ENCODE data around the gene RPUSD1.

RPUSD1 gene

DNA sequence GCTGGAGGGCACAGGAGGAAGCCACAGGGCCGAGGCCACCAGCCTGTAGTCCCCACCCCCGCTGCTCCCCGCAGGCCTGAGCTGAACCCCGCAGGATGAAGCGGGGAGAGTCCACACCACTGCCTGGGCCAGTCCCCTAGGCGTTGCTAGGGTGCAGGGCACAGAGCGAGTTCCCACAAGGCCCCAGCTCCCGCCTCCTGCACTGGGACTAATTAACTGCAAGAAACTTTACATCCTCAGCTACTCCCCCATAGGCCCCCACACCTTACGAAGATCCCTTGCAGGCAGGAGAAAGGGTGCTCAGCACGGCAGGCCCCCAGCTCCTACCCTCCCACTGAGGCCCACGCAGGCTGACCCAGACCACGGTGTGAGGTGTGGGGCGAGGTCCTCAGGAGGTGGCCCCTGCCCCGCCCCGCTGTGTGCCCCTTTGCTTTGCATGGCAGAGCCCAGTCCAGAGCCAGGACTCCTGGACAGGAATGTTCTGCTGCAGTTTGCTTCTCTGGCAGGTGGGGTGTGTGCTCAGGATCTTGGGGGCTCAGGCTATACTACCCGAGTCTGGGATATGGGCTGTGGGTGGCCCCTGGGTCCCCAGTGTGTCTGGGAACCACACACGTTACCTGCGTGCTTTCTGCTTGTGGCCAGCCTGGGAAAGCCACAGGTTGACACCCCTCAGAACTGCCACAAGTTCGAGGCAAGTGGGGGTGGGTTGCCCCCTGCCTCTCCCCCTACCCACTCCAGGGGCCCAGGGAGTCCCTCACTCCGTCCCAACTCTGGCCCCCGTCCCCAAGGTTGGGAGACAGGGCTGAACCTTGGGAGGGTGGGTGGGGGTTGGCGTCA is 11.1 kb upstream of the RPUSD1 start:
- TF ChIP-seq, protein P1, sequence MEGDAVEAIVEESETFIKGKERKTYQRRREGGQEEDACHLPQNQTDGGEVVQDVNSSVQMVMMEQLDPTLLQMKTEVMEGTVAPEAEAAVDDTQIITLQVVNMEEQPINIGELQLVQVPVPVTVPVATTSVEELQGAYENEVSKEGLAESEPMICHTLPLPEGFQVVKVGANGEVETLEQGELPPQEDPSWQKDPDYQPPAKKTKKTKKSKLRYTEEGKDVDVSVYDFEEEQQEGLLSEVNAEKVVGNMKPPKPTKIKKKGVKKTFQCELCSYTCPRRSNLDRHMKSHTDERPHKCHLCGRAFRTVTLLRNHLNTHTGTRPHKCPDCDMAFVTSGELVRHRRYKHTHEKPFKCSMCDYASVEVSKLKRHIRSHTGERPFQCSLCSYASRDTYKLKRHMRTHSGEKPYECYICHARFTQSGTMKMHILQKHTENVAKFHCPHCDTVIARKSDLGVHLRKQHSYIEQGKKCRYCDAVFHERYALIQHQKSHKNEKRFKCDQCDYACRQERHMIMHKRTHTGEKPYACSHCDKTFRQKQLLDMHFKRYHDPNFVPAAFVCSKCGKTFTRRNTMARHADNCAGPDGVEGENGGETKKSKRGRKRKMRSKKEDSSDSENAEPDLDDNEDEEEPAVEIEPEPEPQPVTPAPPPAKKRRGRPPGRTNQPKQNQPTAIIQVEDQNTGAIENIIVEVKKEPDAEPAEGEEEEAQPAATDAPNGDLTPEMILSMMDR (conservative IDR thresholded peaks at IDR 0.05; ENCODE audit: low read length), result no peak
- H3K4me3 ChIP-seq (ENCODE audit: low read length), result no peak overlapping the region
- no peak for DNase-seq (ENCODE audit: low read depth)

- no peak for DNase-seq (ENCODE audit: low read depth)
- no peak overlapping the region for H3K4me3 ChIP-seq (ENCODE audit: low read length)
- TF ChIP-seq, protein P1 (conservative IDR thresholded peaks at IDR 0.05; ENCODE audit: low read length), result no peak
Measured at GRCh38 chr16:798666-799065, 10.5 kb upstream of the RPUSD1 start.

- H3K4me3 ChIP-seq (ENCODE audit: low read length), result no peak overlapping the region
- no peak for DNase-seq (ENCODE audit: low read depth)
- TF ChIP-seq, protein P1 (conservative IDR thresholded peaks at IDR 0.05; ENCODE audit: low read length), result no peak
Measured at GRCh38 chr16:797686-798085, 9.5 kb upstream of the RPUSD1 start.

GRCh38 chr16:797120-797420 is 8.9 kb upstream of the RPUSD1 start:
- TF ChIP-seq, protein P1 (conservative IDR thresholded peaks at IDR 0.05; ENCODE audit: low read length), result no peak
- H3K4me3 ChIP-seq (ENCODE audit: low read length), result no peak overlapping the region
- no peak for DNase-seq (ENCODE audit: low read depth)

GRCh38 chr16:796296-797119 is 8.3 kb upstream of the RPUSD1 start:
- no peak overlapping the region for H3K4me3 ChIP-seq (ENCODE audit: low read length)
- TF ChIP-seq, protein P1 (conservative IDR thresholded peaks at IDR 0.05; ENCODE audit: low read length), result no peak
- DNase-seq (ENCODE audit: low read depth), result no peak

DNA sequence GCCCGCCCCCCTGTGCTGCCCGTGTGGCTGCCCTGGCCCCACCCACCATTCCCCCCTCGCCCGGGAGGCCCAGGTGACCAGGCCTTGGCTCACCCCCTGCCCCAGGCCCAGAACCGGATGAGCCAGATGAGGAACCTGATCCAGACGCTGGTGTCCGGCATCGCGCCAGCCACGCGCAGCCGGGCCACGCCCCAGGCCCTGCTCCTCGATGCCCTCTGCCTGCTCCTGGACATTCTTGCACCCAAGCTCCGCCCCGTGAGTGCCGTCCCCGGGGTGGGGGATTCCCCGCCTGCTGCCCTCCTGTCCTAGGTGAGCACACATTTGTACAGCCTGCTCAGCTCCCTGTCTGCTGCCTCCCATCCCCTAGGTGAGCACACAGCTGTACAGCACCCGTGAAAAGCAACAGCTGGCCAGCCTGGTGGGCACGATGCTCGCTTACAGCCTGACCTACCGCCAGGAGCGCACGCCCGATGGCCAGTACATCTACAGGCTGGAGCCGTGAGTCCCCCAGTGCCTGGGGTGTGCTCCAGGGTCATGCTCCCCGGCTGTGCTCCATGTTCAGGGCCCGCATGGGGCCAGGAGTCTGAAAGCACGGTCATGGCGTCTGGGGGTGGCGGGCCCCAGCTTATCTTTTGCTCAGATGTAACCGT is 7.5 kb upstream of the RPUSD1 start:
- TF ChIP-seq, protein P1 (conservative IDR thresholded peaks at IDR 0.05; ENCODE audit: low read length), result no peak
- DNase-seq (ENCODE audit: low read depth), result no peak
- no peak overlapping the region for H3K4me3 ChIP-seq (ENCODE audit: low read length)
